Endodermal cell (in vitro differentiated cells): ENCODE results near the gene TMPRSS13. TPM values are rescaled to one million over a fixed set of nuclear protein-coding genes. Genes with fewer than 3 reads are reported as not detected.

Experiments used
- DNase-seq: peaks from one replicate; pipeline ENCODE4 v3.0.0-alpha.2; 2017
- H3K27ac ChIP-seq: 2 replicates; pipeline ENCODE4 v1.5.1; 2013; ENCODE audit warnings: mild to moderate bottlenecking, low read depth, low read length, moderate library complexity
- H3K27me3 ChIP-seq: 2 replicates; pipeline ENCODE4 v1.6.1; 2013; ENCODE audit warnings: mild to moderate bottlenecking, low read length, moderate library complexity; ENCODE audit not compliant: insufficient read depth, control insufficient read depth, poor library complexity, severe bottlenecking
- H3K36me3 ChIP-seq: 2 replicates; pipeline ENCODE4 v1.7.0; 2013; ENCODE audit warnings: mild to moderate bottlenecking, low read length, moderate library complexity; ENCODE audit not compliant: control insufficient read depth, insufficient read depth
- H3K4me1 ChIP-seq: one replicate; pipeline ENCODE4 v1.7.0; 2013; ENCODE audit warnings: low read length; ENCODE audit not compliant: control insufficient read depth, insufficient read depth
- H3K4me3 ChIP-seq: 2 replicates; pipeline ENCODE4 v1.5.1; 2013; ENCODE audit warnings: mild to moderate bottlenecking, low read length, moderate library complexity
- H3K9ac ChIP-seq: 2 replicates; pipeline ENCODE4 v1.6.1; 2013; ENCODE audit warnings: mild to moderate bottlenecking, low read length, moderate library complexity; ENCODE audit not compliant: poor library complexity, severe bottlenecking; ENCODE audit errors: extremely low read depth
- H3K9me3 ChIP-seq: 2 replicates; pipeline ENCODE4 v1.6.1; 2013; ENCODE audit warnings: mild to moderate bottlenecking, low read length, moderate library complexity; ENCODE audit not compliant: control insufficient read depth
- H3K27ac Mint-ChIP-seq: 2 replicates; pipeline ENCODE4 v1.8.0; 2020; ENCODE audit warnings: mixed read lengths
- H3K27me3 Mint-ChIP-seq: 2 replicates; pipeline ENCODE4 v1.8.0; 2021; ENCODE audit warnings: mild to moderate bottlenecking, mixed read lengths; ENCODE audit not compliant: insufficient read depth
- H3K36me3 Mint-ChIP-seq: 2 replicates; pipeline ENCODE4 v1.8.0; 2020; ENCODE audit warnings: low read depth, mixed read lengths
- H3K4me1 Mint-ChIP-seq: 2 replicates; pipeline ENCODE4 v1.8.0; 2020; ENCODE audit warnings: mixed read lengths
- H3K4me3 Mint-ChIP-seq: 2 replicates; pipeline ENCODE4 v1.8.0; 2020; ENCODE audit warnings: mild to moderate bottlenecking, moderate library complexity, mixed read lengths
- H3K9me3 Mint-ChIP-seq: 2 replicates; pipeline ENCODE4 v1.8.0; 2020; ENCODE audit warnings: mild to moderate bottlenecking, mixed read lengths
- WGBS, 2 experiments: methylation state at CpG; one replicate each; pipeline versions ENCODE4 v1.1.5 to v1.1.7; 2013; ENCODE audit warnings: missing lambda C conversion rate in 2 of 2, mixed read lengths in 1 of 2; ENCODE audit not compliant: insufficient coverage in 1 of 2, insufficient read length in 1 of 2; 5-methylcytosine and 5-hydroxymethylcytosine counted together
- total RNA-seq, 2 donors: library from RNA; stranded (reverse); fragmentation: NEBNext Ultra II Directional in 1 of 2; extraction: Animal tissue kit (Norgen Biotek cat#: 25700) in 1 of 2; gene quantifications; 2 replicates in 1 of 2; 3 replicates in 1 of 2; pipeline ENCODE4 v1.2.1, GENCODE V29; 2021
- TF ChIP-seq, protein P1 (sequence below): fragments of 200-600 bp; sonication (generic); conservative IDR thresholded peaks from 2 replicates; pipeline ENCODE4 v1.5.0; 2021; ENCODE audit warnings: antibody characterized with exemption, mild to moderate bottlenecking

TMPRSS13 gene
- total RNA-seq, 2 donors from 2014 or later, result 2.5 to 6.4 TPM

DNA sequence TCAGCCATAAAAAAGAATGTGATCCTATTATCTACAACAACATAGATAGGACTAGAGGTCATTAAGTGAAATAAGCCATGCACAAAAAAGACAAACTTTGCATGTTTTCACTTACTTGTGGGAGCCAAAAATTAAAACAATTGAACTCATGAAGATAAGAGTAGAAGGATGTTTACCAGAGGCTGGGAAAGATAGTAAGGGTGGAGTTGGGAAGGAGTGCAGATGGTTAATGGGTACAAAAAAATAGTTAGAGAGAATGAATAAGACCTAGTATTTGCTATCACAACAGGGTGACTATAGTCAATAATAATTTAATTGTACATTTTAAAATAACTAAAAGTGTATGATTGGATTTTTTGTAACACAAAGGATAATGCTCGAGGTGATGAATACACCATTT lies 29.7 kb upstream of the TMPRSS13 start:
- no peaks in the 10 kb centered on the region for H3K36me3 Mint-ChIP-seq

DNA sequence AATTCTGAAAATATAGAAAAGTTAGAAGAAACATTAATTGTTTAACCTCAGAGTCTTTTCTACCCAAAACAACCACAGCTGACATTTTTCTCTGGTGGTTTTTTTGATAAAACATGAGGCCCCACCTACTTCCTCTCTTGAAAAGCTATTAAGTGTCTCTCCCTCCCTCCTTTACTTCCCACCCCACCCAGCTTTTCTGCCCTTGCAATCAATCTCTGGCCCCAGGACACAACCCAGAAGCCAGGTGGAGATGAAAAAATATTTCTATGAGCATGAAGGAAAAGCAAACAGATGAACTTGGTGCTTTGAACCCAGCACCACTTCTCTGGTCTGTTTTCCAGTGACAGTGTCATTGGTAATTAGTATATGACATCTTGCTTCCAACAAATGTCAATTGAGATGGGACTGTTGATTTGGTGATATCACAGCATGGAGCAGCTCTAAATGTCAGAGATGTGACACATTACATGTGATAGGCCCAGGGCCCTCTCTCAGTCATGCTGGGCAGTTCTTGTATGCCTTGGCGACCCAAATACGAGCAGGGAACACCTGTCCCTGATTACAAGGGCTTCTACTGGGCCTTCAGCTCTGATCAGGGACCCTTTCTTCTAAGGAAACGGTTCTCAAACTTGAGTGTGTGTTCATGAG lies 23.9 kb upstream of the TMPRSS13 start:
- Mint-ChIP-seq H3K36me3 (no peaks in the 10 kb centered on the region), H3K27ac (no peak overlapping the region), H3K9me3 (no peaks in the 10 kb centered on the region), H3K27me3 (peaks cover 14% of the 10 kb centered on the region), H3K4me1 (no peaks in the 10 kb centered on the region), H3K4me3 (no peak overlapping the region)
- Histone ChIP-seq H3K9me3 (peaks cover 4% of the 10 kb centered on the region), H3K4me1 (no peaks in the 10 kb centered on the region), H3K36me3 (no peaks in the 10 kb centered on the region), H3K9ac (no peak overlapping the region), H3K4me3 (no peak overlapping the region), H3K27ac (no peak overlapping the region), H3K27me3 (no peaks in the 10 kb centered on the region)
- TF ChIP-seq, protein P1, sequence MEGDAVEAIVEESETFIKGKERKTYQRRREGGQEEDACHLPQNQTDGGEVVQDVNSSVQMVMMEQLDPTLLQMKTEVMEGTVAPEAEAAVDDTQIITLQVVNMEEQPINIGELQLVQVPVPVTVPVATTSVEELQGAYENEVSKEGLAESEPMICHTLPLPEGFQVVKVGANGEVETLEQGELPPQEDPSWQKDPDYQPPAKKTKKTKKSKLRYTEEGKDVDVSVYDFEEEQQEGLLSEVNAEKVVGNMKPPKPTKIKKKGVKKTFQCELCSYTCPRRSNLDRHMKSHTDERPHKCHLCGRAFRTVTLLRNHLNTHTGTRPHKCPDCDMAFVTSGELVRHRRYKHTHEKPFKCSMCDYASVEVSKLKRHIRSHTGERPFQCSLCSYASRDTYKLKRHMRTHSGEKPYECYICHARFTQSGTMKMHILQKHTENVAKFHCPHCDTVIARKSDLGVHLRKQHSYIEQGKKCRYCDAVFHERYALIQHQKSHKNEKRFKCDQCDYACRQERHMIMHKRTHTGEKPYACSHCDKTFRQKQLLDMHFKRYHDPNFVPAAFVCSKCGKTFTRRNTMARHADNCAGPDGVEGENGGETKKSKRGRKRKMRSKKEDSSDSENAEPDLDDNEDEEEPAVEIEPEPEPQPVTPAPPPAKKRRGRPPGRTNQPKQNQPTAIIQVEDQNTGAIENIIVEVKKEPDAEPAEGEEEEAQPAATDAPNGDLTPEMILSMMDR, result no peak
- WGBS, 2 experiments, result 96 to 97% methylated on average over 3 of the region's 3 CpGs
- peak; percentile 43 for DNase-seq

More for the DNA sequence above, 29.7 kb upstream of the TMPRSS13 start:
- no peak overlapping the region for H3K9ac ChIP-seq
- H3K27me3 Mint-ChIP-seq, result peaks cover 8% of the 10 kb centered on the region
- H3K4me1 ChIP-seq, result no peaks in the 10 kb centered on the region
- no peak for DNase-seq
- H3K4me1 Mint-ChIP-seq, result no peaks in the 10 kb centered on the region
- H3K9me3 ChIP-seq, result peaks cover 4% of the 10 kb centered on the region
- H3K36me3 ChIP-seq, result no peaks in the 10 kb centered on the region
- H3K27ac ChIP-seq, result no peak overlapping the region
- no peak overlapping the region for H3K4me3 Mint-ChIP-seq
- no peak overlapping the region for H3K27ac Mint-ChIP-seq
- TF ChIP-seq, protein P1, result no peak
- 86% methylated on average over 1 of the region's 1 CpG; no CpG with 5 or more reads in 1 of the 2 experiments for WGBS, 2 experiments
- H3K9me3 Mint-ChIP-seq, result no peaks in the 10 kb centered on the region
- H3K27me3 ChIP-seq, result no peaks in the 10 kb centered on the region
- no peak overlapping the region for H3K4me3 ChIP-seq

DNA sequence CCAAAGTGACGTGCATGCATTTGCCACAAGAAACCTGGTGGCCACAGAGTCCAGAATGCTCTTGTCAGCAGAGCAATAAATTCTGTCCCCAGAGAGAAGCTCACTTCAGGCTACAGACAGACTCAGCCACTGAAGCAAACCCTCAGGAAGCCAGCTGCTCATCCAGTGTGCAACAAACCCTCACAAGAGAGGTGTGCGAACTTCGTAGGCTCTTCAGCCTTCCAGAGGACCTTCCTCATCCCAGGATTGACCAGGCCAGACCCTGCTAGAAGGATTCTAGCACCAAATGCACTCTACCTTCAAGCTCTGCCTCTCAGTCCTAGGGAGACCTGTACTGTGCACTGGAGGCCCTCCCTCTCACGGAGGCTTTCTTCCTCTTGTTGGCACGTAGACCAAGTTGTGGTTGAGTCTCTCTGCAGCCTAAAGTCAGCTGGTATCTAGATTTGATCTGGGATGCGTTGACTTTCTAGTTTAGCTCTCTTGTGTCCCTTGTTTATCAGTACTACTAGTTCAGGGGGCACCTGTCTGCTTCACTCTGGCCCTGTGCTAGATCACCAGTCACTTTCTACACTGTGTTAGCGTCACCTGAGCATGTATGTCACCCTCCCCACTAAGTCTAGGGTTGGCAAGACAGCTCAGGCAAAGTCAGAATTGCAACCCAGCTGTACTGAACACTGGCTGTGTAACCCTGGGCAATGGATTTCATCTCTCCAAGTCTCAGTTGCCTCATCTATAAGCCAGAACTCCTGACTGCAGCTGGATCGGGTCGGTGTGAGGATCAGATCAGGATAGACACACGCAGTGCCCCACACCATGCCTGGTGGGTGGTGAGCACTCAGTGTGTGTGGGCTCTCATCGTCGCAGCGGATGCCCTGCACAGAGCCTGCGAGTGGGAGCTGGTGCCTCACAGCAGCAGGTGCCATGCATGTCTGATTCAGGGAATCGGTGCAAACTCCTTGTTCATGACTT lies 22.1 kb upstream of the TMPRSS13 start:
- DNase-seq, result no peak
- Histone ChIP-seq H3K9me3 (no peaks in the 10 kb centered on the region), H3K27me3 (no peaks in the 10 kb centered on the region), H3K27ac (no peak overlapping the region), H3K9ac (no peak overlapping the region), H3K36me3 (no peaks in the 10 kb centered on the region), H3K4me1 (no peaks in the 10 kb centered on the region), H3K4me3 (no peak overlapping the region)
- TF ChIP-seq, protein P1, result no peak
- WGBS, 2 experiments, result 94 to 95% methylated on average over 12 to 15 of the region's 15 CpGs
- Mint-ChIP-seq H3K9me3 (no peaks in the 10 kb centered on the region), H3K27me3 (peaks cover 6% of the 10 kb centered on the region), H3K4me1 (peaks cover under 1% of the 10 kb centered on the region), H3K4me3 (no peak overlapping the region), H3K36me3 (no peaks in the 10 kb centered on the region), H3K27ac (no peak overlapping the region)
